ENCODE data around the gene PNPLA1. TPM values are rescaled to one million over a fixed set of nuclear protein-coding genes. Genes with fewer than 3 reads are reported as not detected.

The PNPLA1 gene
- total and polyA plus RNA-seq, 8 donors = 0.11 to 2.0 (median 0.15) TPM; not detected in 1

DNA sequence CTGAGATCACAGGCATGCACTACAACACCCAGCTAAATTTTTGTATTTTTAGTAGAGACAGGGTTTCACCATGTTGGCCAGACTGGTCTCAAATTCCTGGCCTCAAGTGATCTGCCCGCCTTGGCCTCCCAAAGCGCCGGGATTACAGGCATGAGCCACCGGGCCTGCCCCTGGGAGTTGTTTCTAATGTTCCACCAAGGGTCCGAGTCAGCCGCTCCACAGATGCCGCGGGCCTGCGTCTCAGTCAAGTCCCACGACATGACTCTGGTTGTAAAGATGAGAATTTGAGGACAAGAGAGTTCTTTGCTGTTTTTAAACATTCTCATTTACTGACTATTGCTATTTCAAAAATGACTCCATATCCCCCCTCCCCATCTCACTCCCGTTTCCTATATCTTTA is 36.0 kb downstream of the PNPLA1 start:
- peaks cover 0 to 10% of the 10 kb centered on the region in 2 donors for H3K27me3 ChIP-seq
- H3K36me3 ChIP-seq = peaks cover 0 to 6% of the 10 kb centered on the region in 2 donors
- ATAC-seq (no peak), DNase-seq (no peak)
- TF ChIP-seq, protein P1, sequence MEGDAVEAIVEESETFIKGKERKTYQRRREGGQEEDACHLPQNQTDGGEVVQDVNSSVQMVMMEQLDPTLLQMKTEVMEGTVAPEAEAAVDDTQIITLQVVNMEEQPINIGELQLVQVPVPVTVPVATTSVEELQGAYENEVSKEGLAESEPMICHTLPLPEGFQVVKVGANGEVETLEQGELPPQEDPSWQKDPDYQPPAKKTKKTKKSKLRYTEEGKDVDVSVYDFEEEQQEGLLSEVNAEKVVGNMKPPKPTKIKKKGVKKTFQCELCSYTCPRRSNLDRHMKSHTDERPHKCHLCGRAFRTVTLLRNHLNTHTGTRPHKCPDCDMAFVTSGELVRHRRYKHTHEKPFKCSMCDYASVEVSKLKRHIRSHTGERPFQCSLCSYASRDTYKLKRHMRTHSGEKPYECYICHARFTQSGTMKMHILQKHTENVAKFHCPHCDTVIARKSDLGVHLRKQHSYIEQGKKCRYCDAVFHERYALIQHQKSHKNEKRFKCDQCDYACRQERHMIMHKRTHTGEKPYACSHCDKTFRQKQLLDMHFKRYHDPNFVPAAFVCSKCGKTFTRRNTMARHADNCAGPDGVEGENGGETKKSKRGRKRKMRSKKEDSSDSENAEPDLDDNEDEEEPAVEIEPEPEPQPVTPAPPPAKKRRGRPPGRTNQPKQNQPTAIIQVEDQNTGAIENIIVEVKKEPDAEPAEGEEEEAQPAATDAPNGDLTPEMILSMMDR (IDR thresholded peaks at IDR 0.05) = no peak
- H3K27ac ChIP-seq = no peak overlapping the region
- H3K9me3 ChIP-seq = no peaks in the 10 kb centered on the region
- intact Hi-C loops (cut with DNase I) = no loop called here
- H3K4me1 ChIP-seq = peaks cover 0 to 15% of the 10 kb centered on the region in 2 donors
- H3K4me3 ChIP-seq = no peak overlapping the region

DNA sequence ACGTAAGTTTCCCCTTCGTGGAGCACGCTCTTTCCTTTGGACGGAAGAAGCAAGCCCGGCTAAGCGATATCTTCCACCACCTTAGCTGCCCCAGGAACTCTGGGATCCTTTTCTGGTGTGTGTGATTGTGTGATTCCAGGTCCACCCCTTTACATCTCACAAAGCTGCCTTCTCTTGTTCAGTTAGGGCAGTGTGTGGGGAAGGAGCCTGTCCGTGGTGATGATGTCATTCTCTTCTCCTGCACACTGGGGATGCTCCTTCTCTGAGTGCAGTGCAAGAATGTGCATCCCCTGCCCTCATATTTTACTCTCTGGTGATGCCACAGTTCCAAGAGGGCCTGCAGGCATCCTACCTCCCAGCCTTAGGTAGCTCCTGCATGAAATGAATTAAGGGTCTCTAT is 36.5 kb downstream of the PNPLA1 start:
- Histone ChIP-seq H3K9me3 (no peaks in the 10 kb centered on the region), H3K4me1 (peaks cover 0 to 15% of the 10 kb centered on the region in 2 donors), H3K27me3 (peaks cover 0 to 6% of the 10 kb centered on the region in 2 donors), H3K4me3 (no peak overlapping the region), H3K36me3 (peaks cover 0 to 6% of the 10 kb centered on the region in 2 donors), H3K27ac (no peak overlapping the region)
- intact Hi-C loops (cut with DNase I) = no loop called here
- ATAC-seq = no peak
- no peak for DNase-seq
- TF ChIP-seq, protein P1 (IDR thresholded peaks at IDR 0.05) = no peak

GRCh38 chr6:36308514-36308913 is 38.7 kb downstream of the PNPLA1 start:
- ATAC-seq (no peak), DNase-seq (no peak)
- Histone ChIP-seq H3K9me3 (no peaks in the 10 kb centered on the region), H3K27me3 (no peaks in the 10 kb centered on the region), H3K4me1 (peaks cover 0 to 6% of the 10 kb centered on the region in 2 donors), H3K36me3 (peaks cover 0 to 6% of the 10 kb centered on the region in 2 donors), H3K4me3 (no peak overlapping the region), H3K27ac (no peak overlapping the region)
- TF ChIP-seq, protein P1 (IDR thresholded peaks at IDR 0.05) = no peak
- intact Hi-C loops (cut with DNase I) = no loop called here

- Histone ChIP-seq H3K9me3 (no peaks in the 10 kb centered on the region), H3K27ac (no peak overlapping the region), H3K4me1 (peaks cover 0 to 6% of the 10 kb centered on the region in 2 donors), H3K27me3 (no peaks in the 10 kb centered on the region), H3K4me3 (no peak overlapping the region), H3K36me3 (peaks cover 0 to 6% of the 10 kb centered on the region in 2 donors)
- intact Hi-C loops (cut with DNase I) = no loop called here
- TF ChIP-seq, protein P1 (IDR thresholded peaks at IDR 0.05) = no peak
- DNase-seq (no peak), ATAC-seq (no peak)
Measured at GRCh38 chr6:36309203-36309602, 39.3 kb downstream of the PNPLA1 start.

DNA sequence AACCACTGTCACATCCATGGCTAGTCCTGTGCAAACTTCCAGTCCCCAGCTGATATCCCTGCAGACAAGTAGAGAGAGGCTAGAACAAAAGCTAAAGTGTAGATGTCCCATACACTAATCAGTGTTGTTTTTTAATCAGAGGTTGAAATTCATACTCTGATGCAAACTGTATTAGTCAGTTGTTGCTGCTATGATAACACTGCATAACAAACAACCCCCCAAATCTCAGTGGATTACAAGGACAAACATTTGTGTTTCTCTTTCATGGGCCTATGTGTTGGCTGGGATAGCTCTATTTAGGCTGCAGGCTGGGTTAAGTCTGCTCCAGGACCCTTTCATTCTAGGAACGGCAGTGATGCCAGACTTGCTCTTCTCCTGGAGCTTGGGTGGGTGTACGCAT is 40.0 kb downstream of the PNPLA1 start:
- DNase-seq (no peak), ATAC-seq (no peak)
- Histone ChIP-seq H3K4me3 (no peak overlapping the region), H3K9me3 (no peaks in the 10 kb centered on the region), H3K27ac (no peak overlapping the region), H3K36me3 (peaks cover 0 to 6% of the 10 kb centered on the region in 2 donors), H3K4me1 (peaks cover 0 to 6% of the 10 kb centered on the region in 2 donors), H3K27me3 (no peaks in the 10 kb centered on the region)
- TF ChIP-seq, protein P1 (IDR thresholded peaks at IDR 0.05) = no peak
- intact Hi-C loops (cut with DNase I) = no loop called here
